K562 (cell line): ENCODE data around the gene DGCR8. TPM values are rescaled to one million over a fixed set of nuclear protein-coding genes. Genes with fewer than 3 reads are reported as not detected.

ENCODE experiments used
- CEBPB ChIP-seq: fragments of 450-650 bp; IDR thresholded peaks from 2 replicates; pipeline ENCODE4 v1.6.1; 2016; ENCODE audit warnings: missing genetic modification characterization, missing compliant biosample characterization
- CHD7 ChIP-seq: fragments of 200-600 bp; sonication (generic); IDR thresholded peaks from one replicate; pipeline ENCODE4 v1.6.1; 2012; ENCODE audit warnings: mild to moderate bottlenecking, low read depth, low read length, inconsistent platforms
- FUS ChIP-seq: fragments of 200-400 bp; formaldehyde crosslinking; optimal IDR thresholded peaks from 2 replicates; pipeline ENCODE3; 2017; ENCODE audit warnings: low read depth, low read length
- GTF2E2 ChIP-seq: fragments of 200-800 bp; sonication (Bioruptor generic); IDR thresholded peaks from 2 replicates; pipeline ENCODE4 v1.6.1; 2016; ENCODE audit warnings: missing genetic modification characterization, missing compliant biosample characterization
- GTF2F1 ChIP-seq: IDR thresholded peaks from 2 replicates; pipeline ENCODE4 v1.6.1; 2011; ENCODE audit warnings: low read depth, low read length, improper control_type of control experiment
- HNRNPL ChIP-seq: fragments of 200-400 bp; formaldehyde crosslinking; IDR thresholded peaks from 2 replicates; pipeline ENCODE4 v1.6.1; 2017; ENCODE audit warnings: low read depth, mild to moderate bottlenecking, low read length
- NFE2 ChIP-seq: IDR thresholded peaks from 2 replicates; pipeline ENCODE4 v1.6.1; 2014; ENCODE audit warnings: antibody characterized with exemption, low read depth
- NR2F6 ChIP-seq: fragments of 450-650 bp; formaldehyde crosslinking; IDR thresholded peaks from 2 replicates; pipeline ENCODE4 v1.4.0; 2020; ENCODE audit warnings: mild to moderate bottlenecking
- POLR2G ChIP-seq: fragments of 200-400 bp; formaldehyde crosslinking; IDR thresholded peaks from 2 replicates; pipeline ENCODE4 v1.6.1; 2017; ENCODE audit warnings: low read depth, mild to moderate bottlenecking, antibody characterized with exemption, low read length, moderate library complexity
- POLR3A ChIP-seq: IDR thresholded peaks from 2 replicates; pipeline ENCODE4 v1.6.1; 2011; ENCODE audit warnings: borderline replicate concordance, mild to moderate bottlenecking, moderate library complexity; ENCODE audit not compliant: insufficient read length, insufficient read depth; ENCODE audit errors: extremely low read depth
- RBFOX2 ChIP-seq: fragments of 200-400 bp; formaldehyde crosslinking; IDR thresholded peaks from 2 replicates; pipeline ENCODE4 v1.6.1; 2017; ENCODE audit warnings: low read depth, mild to moderate bottlenecking, low read length, moderate library complexity
- RBM15 ChIP-seq: fragments of 200-400 bp; formaldehyde crosslinking; IDR thresholded peaks from 2 replicates; pipeline ENCODE4 v1.6.1; 2018; ENCODE audit warnings: mild to moderate bottlenecking, low read length, moderate library complexity; ENCODE audit not compliant: insufficient read depth
- RCOR1 ChIP-seq, 2 experiments: IDR thresholded peaks; 2 replicates each; pipeline ENCODE4 v1.6.1; 2012; ENCODE audit warnings: low read depth in 2 of 2, low read length in 2 of 2, borderline replicate concordance in 1 of 2, improper control_type of control experiment in 1 of 2
- ZBTB8A ChIP-seq: fragments of 450-650 bp; IDR thresholded peaks from 2 replicates; pipeline ENCODE4 v1.6.1; 2018; ENCODE audit warnings: mild to moderate bottlenecking, moderate library complexity; ENCODE audit not compliant: partially characterized antibody
- ZFP30 ChIP-seq: fragments of 250-450 bp; sonication (Bioruptor Pico); IDR thresholded peaks from 2 replicates; pipeline ENCODE4 v1.8.0; 2022; ENCODE audit warnings: moderate library complexity, mild to moderate bottlenecking, inconsistent platforms, borderline replicate concordance
- polyA plus RNA-seq, 8 experiments: library from polyadenylated mRNA; depleted of rRNA in 4 of 8; stranded (reverse) in 5 of 8; unstranded in 3 of 8; fragments of >200 nt; fragmentation: Nextera tagmentation in 2 of 8; fragmentation: Illumina TruSeq in 1 of 8; extraction: Ambion mirVana in 2 of 8; extraction: Trizol in 1 of 8; gene quantifications; 2 replicates each; pipeline versions ENCODE4 v1.2.1 to v1.2.3, GENCODE V29; 2011 to 2014; ENCODE audit warnings: inconsistent platforms in 1 of 8, missing spikeins in 1 of 8
- total RNA-seq, 7 experiments: library from RNA; depleted of rRNA in 6 of 7; stranded (reverse); fragments of >200 nt in 6 of 7; fragmentation: Illumina TruSeq in 2 of 7; extraction: Trizol in 2 of 7; gene quantifications; 2 replicates each; pipeline versions ENCODE4 v1.2.1 to v1.2.3, GENCODE V29; 2011 to 2021; ENCODE audit warnings: low replicate concordance in 1 of 7
- TF ChIP-seq, protein P1 (sequence below): fragments of 450-650 bp; formaldehyde crosslinking; IDR thresholded peaks from 2 replicates; pipeline ENCODE4 v1.4.0; 2022; ENCODE audit warnings: mild to moderate bottlenecking, moderate library complexity

DGCR8 gene
- total and polyA plus RNA-seq, 9 of the 15 experiments (the other 6 are each of a cell fraction or from before 2014, with no cell fraction given), result 5.9 to 144 (median 80.1) TPM

DNA sequence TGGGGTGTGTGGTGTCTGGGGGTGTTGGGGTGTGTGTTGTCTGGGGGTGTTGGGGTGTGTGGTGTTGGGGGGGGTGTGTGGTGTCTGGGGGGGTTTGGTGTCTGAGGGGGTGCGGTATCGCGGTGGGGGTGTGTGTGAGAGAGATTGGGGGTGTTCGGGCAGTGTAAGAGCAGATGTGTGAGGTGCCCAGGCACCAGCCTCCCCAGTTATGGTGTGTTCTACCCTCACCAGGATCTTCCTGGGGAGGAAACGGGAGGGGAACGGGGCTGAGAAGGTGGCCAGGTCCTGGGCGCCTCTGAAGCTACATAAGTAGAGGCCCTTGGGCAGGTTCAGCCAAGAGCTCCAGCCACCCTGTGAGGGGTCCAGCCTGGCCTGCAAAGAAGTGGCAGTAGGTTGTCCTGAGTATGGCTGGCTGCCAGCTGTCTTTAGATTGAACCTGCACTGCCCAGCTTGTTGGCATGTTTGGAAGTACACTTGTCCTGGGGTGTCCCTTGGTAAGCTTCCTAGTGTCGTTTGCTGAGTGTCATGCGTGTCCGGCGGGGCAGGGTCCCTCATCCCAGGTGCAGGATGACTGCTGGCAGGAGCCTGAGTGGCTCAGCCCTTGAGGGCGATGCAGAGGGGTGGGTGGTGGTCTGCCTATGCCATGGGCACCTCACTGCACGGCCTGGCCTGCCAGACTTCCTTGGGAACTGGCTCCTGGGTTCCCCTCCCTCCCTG lies 43.5 kb downstream of the DGCR8 start (continued):
- TF ChIP-seq POLR2G, result peak; percentile 69
- no peak for TF ChIP-seq GTF2E2 (tag)
- no peak for TF ChIP-seq FUS
- TF ChIP-seq NFE2, result no peak
- TF ChIP-seq GTF2F1, result no peak
- peak; percentile 69 for TF ChIP-seq RBFOX2
- TF ChIP-seq HNRNPL, result no peak
- TF ChIP-seq RBM15, result no peak
- TF ChIP-seq, protein P1, sequence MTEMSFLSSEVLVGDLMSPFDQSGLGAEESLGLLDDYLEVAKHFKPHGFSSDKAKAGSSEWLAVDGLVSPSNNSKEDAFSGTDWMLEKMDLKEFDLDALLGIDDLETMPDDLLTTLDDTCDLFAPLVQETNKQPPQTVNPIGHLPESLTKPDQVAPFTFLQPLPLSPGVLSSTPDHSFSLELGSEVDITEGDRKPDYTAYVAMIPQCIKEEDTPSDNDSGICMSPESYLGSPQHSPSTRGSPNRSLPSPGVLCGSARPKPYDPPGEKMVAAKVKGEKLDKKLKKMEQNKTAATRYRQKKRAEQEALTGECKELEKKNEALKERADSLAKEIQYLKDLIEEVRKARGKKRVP (CRISPR knock-in tag), result no peak
- TF ChIP-seq ZBTB8A, result no peak
- TF ChIP-seq ZFP30 (CRISPR knock-in tag), result no peak
- TF ChIP-seq CHD7, result peak; percentile 44
- TF ChIP-seq POLR3A, result no peak
- TF ChIP-seq NR2F6 (CRISPR knock-in tag), result no peak
- no peak for TF ChIP-seq CEBPB (tag)
- no peak for TF ChIP-seq RCOR1 (IDR thresholded peaks at IDR 0.05; ENCODE audit: borderline replicate concordance in 1 of 2, low read depth in 2 of 2, low read length in 2 of 2)
